GM23338 (cell line): Measurements from ENCODE around the gene WIPI1.

Experiments used
- CREB1 ChIP-seq: fragments of 250-450 bp; sonication (Bioruptor Pico); IDR thresholded peaks from 2 replicates; pipeline ENCODE4 v1.5.0; 2020; ENCODE audit warnings: low read depth, mild to moderate bottlenecking, moderate library complexity
- CTCF ChIP-seq, 2 experiments: fragments of 200-600 bp in 1 of 2; sonication (generic) in 1 of 2; conservative IDR thresholded peaks; 2 replicates each; pipeline versions ENCODE4 v1.5.1 to v1.6.1; 2016 to 2017; ENCODE audit warnings: antibody characterized with exemption in 2 of 2, low read depth in 2 of 2, mild to moderate bottlenecking in 2 of 2, moderate library complexity in 1 of 2
- EZH2 ChIP-seq: fragments of 200-600 bp; sonication (generic); IDR thresholded peaks from one replicate; pipeline ENCODE4 v1.8.0; 2017; ENCODE audit warnings: antibody characterized with exemption, mild to moderate bottlenecking, low read depth; ENCODE audit not compliant: unreplicated experiment
- EZH2phosphoT487 ChIP-seq: fragments of 200-600 bp; sonication (generic); IDR thresholded peaks from one replicate; pipeline ENCODE4 v1.8.1; 2018; ENCODE audit warnings: antibody characterized with exemption; ENCODE audit not compliant: unreplicated experiment
- POLR2AphosphoS5 ChIP-seq: IDR thresholded peaks from 2 replicates; pipeline ENCODE4 v1.6.1; 2016; ENCODE audit warnings: antibody characterized with exemption, low read depth
- REST ChIP-seq: IDR thresholded peaks from one replicate; pipeline ENCODE4 v1.6.1; 2018; ENCODE audit warnings: antibody characterized with exemption; ENCODE audit not compliant: unreplicated experiment

- TF ChIP-seq CTCF (conservative IDR thresholded peaks at IDR 0.05; ENCODE audit: low read depth in 2 of 2) (no peak), REST (no peak), CREB1 (CRISPR knock-in tag) (no peak), POLR2AphosphoS5 (no peak), EZH2 (no peak), EZH2phosphoT487 (no peak)
Measured at GRCh38 chr17:68461589-68461988, 4.3 kb upstream of the WIPI1 start.
